T-helper 22 cell (primary cell): ENCODE measurements around the gene AZU1.

Source experiments
- DNase-seq: peaks from one replicate; pipeline ENCODE4 v3.0.0-alpha.2; 2020; ENCODE audit warnings: low read depth

Gene AZU1

GRCh38 chr19:827710-828321 lies at the start of gene AZU1:
TSS of gene AZU1 (plus strand) at chr19:827837. CDS start at chr19:827847, 10 bp downstream.
- no peak for DNase-seq

- no peak for DNase-seq
These were observed 48.6 kb upstream of the AZU1 start for GRCh38 chr19:778910-779653.

- DNase-seq: no peak
These were observed 46.7 kb upstream of the AZU1 start for GRCh38 chr19:780935-781334.

- no peak for DNase-seq
These were observed 45.8 kb upstream of the AZU1 start for GRCh38 chr19:781800-782184.

- no peak for DNase-seq
These were observed 45.3 kb upstream of the AZU1 start for GRCh38 chr19:782185-782877.

GRCh38 chr19:782878-783668 lies 44.6 kb upstream of the AZU1 start:
- DNase-seq: no peak

GRCh38 chr19:784541-784940 lies 43.1 kb upstream of the AZU1 start:
- DNase-seq: no peak

- DNase-seq: no peak
These were observed 40.1 kb upstream of the AZU1 start for GRCh38 chr19:787536-787935.

- DNase-seq: no peak
These were observed 39.0 kb upstream of the AZU1 start for GRCh38 chr19:788686-788982.

- DNase-seq: no peak
These were observed 38.5 kb upstream of the AZU1 start for GRCh38 chr19:788983-789700.

GRCh38 chr19:789701-790060 lies 38.0 kb upstream of the AZU1 start:
- DNase-seq: no peak

GRCh38 chr19:791007-791566 lies 36.5 kb upstream of the AZU1 start:
- DNase-seq: no peak

GRCh38 chr19:791567-792305 lies 35.9 kb upstream of the AZU1 start:
- DNase-seq: no peak

GRCh38 chr19:792306-792885 lies 35.2 kb upstream of the AZU1 start:
- DNase-seq: no peak

GRCh38 chr19:793806-794205 lies 33.8 kb upstream of the AZU1 start:
- no peak for DNase-seq

- no peak for DNase-seq
These were observed 32.5 kb upstream of the AZU1 start for GRCh38 chr19:795073-795611.

- no peak for DNase-seq
These were observed 31.7 kb upstream of the AZU1 start for GRCh38 chr19:795691-796581.

- DNase-seq: peak; percentile 100
These were observed 30.7 kb upstream of the AZU1 start, which contains the start of gene PTBP1 for GRCh38 chr19:796692-797527. TSS of gene PTBP1 (plus strand) at chr19:797452. CDS start at chr19:797498, 46 bp downstream.
